HL-60 (cell line): Measurements from ENCODE around the gene ADD3.

ENCODE experiments used
- DNase-seq, 2 experiments: peaks; one replicate each; pipeline ENCODE4 v3.0.0-alpha.2; 2010 to 2020; ENCODE audit warnings: low read depth in 1 of 2, low spot score in 1 of 2
- H3K27ac ChIP-seq: fragments of 250-450 bp; sonication (Bioruptor Pico); replicated peaks from 2 replicates; pipeline ENCODE4 v1.5.1; 2020; ENCODE audit warnings: mild to moderate bottlenecking, moderate library complexity
- H3K27me3 ChIP-seq: fragments of 250-450 bp; sonication (Bioruptor Pico); 2 replicates; pipeline ENCODE4 v1.5.1; 2021; ENCODE audit warnings: mild to moderate bottlenecking, moderate library complexity; ENCODE audit not compliant: insufficient read depth, poor library complexity, severe bottlenecking
- H3K4me3 ChIP-seq: replicated peaks from 2 replicates; pipeline ENCODE4 v1.5.1; 2011; ENCODE audit warnings: mild to moderate bottlenecking, control low read depth, low read length; ENCODE audit not compliant: insufficient read depth
- CTCF ChIP-seq: IDR thresholded peaks from one replicate; pipeline ENCODE4 v1.5.1; 2011; ENCODE audit warnings: low read length, control low read depth, inconsistent platforms; ENCODE audit not compliant: insufficient read depth
- GABPA ChIP-seq: IDR thresholded peaks from 2 replicates; pipeline ENCODE4 v1.6.1; 2012; ENCODE audit warnings: low read depth
- POLR2AphosphoS5 ChIP-seq: IDR thresholded peaks from 2 replicates; pipeline ENCODE4 v1.6.1; 2012; ENCODE audit warnings: low read depth
- REST ChIP-seq: IDR thresholded peaks from 2 replicates; pipeline ENCODE4 v1.6.1; 2012; ENCODE audit warnings: low read depth; ENCODE audit not compliant: insufficient replicate concordance
- SPI1 ChIP-seq: IDR thresholded peaks from 2 replicates; pipeline ENCODE4 v1.6.1; 2012; ENCODE audit warnings: low read depth, mild to moderate bottlenecking, borderline replicate concordance

The ADD3 gene

DNA sequence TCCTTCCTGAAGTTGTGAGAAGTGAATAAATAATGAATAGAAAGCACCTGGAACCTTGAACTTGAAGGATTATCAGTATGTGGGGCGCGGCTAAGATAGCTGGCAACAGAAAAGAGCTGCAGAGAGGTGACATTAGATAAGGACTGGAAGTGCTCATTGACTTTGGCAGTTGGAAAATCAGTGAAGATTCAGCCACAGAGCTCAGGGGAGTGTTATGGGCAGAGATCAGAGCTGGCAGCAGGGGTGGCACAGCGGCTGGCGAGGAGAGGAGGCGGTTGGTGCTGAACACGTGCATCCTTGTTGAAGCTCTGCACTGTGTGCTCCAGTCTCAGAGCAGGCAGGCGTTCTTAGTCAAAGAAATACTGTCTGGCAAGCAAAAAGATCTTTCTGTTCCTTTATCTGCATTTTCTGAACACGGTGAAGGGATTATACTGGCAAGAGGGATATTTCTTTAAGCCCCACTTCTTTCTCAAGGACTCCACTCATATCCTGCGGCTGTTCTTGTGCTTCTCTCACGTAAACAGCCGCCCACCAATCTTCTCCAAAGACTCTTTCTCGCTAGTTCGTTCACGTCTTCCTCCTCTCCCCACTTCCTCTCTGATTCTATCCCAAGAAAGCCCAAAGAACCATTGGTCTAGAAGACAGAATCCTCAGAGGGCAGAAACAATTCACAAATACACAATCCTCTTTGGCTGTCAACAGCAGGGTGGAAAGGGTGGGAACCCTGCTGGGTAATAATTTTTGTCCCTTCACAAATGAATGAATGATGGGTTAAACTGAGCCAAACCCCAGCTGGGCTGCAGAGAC lies 38.6 kb upstream of the ADD3 start:
- Histone ChIP-seq H3K4me3 (no peak overlapping the region), H3K27ac (no peak overlapping the region), H3K27me3 (no peaks in the 10 kb centered on the region)
- DNase-seq, result no peak
- TF ChIP-seq GABPA (no peak), REST (no peak), SPI1 (no peak), POLR2AphosphoS5 (no peak), CTCF (no peak)

GRCh38 chr10:109969760-109970346 lies 37.9 kb upstream of the ADD3 start:
- no peak for DNase-seq
- Histone ChIP-seq H3K4me3 (no peak overlapping the region), H3K27me3 (no peaks in the 10 kb centered on the region), H3K27ac (no peak overlapping the region)
- no peak for TF ChIP-seq POLR2AphosphoS5
- no peak for TF ChIP-seq GABPA
- no peak for TF ChIP-seq CTCF
- no peak for TF ChIP-seq REST

DNA sequence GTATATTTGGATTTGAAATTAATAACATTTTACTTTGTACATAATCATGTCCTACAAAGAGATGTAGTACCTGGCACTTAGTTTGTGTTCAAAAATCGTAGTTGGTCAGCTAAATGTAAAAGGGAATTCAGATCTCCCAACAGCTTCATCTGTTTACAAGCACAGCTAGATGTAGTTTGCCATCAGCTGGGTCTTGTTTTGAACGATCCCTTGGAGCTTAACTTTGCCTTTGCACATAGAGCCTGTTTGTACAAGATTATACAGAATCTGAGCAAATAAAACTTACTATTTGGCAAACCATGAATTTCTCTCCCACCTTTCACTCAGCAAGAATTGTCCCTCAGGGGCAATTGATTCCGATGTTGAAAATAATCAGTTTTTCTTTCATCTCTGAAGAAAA lies 36.1 kb upstream of the ADD3 start:
- H3K4me3 ChIP-seq, result no peak overlapping the region
- no peak for DNase-seq
- TF ChIP-seq POLR2AphosphoS5, result no peak
- no peak for TF ChIP-seq CTCF
- no peak for TF ChIP-seq GABPA
- TF ChIP-seq SPI1, result no peak
- no peak overlapping the region for H3K27ac ChIP-seq
- H3K27me3 ChIP-seq, result no peaks in the 10 kb centered on the region
